ENCODE results near the gene SLC25A29. TPM values are rescaled to one million over a fixed set of nuclear protein-coding genes. Genes with fewer than 3 reads are reported as not detected.

SLC25A29 gene
- total RNA-seq, 1 experiment from 2014 or later, result 179 TPM

- TF ChIP-seq ZNF512 (CRISPR knock-in tag; IDR thresholded peaks at IDR 0.05; ENCODE audit: borderline replicate concordance) (no peak), CBFB (CRISPR knock-in tag; IDR thresholded peaks at IDR 0.05; ENCODE audit: low read depth) (no peak), NFYB (CRISPR knock-in tag; conservative IDR thresholded peaks at IDR 0.05; ENCODE audit: low read depth) (no peak), NFE2L1 (CRISPR knock-in tag; IDR thresholded peaks at IDR 0.05) (no peak), HMGA2 (CRISPR knock-in tag; IDR thresholded peaks at IDR 0.05) (no peak), ZNF138 (CRISPR knock-in tag; conservative IDR thresholded peaks at IDR 0.05) (no peak), GRHL2 (CRISPR knock-in tag; IDR thresholded peaks at IDR 0.05; ENCODE audit: insufficient replicate concordance, severe bottlenecking) (no peak), NR2C2 (CRISPR knock-in tag; IDR thresholded peaks at IDR 0.05) (no peak), ETV6 (CRISPR knock-in tag; IDR thresholded peaks at IDR 0.05) (no peak), ZNF396 (CRISPR knock-in tag; IDR thresholded peaks at IDR 0.05; ENCODE audit: borderline replicate concordance) (no peak), STAT6 (CRISPR knock-in tag; conservative IDR thresholded peaks at IDR 0.05; ENCODE audit: low read depth) (no peak), ZSCAN18 (CRISPR knock-in tag; IDR thresholded peaks at IDR 0.05) (no peak)
- TF ChIP-seq, protein P1, sequence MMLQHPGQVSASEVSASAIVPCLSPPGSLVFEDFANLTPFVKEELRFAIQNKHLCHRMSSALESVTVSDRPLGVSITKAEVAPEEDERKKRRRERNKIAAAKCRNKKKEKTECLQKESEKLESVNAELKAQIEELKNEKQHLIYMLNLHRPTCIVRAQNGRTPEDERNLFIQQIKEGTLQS (CRISPR knock-in tag; conservative IDR thresholded peaks at IDR 0.05), result no peak
Measured at GRCh38 chr14:100271247-100271939, 34.9 kb downstream of the SLC25A29 start (continued).

DNA sequence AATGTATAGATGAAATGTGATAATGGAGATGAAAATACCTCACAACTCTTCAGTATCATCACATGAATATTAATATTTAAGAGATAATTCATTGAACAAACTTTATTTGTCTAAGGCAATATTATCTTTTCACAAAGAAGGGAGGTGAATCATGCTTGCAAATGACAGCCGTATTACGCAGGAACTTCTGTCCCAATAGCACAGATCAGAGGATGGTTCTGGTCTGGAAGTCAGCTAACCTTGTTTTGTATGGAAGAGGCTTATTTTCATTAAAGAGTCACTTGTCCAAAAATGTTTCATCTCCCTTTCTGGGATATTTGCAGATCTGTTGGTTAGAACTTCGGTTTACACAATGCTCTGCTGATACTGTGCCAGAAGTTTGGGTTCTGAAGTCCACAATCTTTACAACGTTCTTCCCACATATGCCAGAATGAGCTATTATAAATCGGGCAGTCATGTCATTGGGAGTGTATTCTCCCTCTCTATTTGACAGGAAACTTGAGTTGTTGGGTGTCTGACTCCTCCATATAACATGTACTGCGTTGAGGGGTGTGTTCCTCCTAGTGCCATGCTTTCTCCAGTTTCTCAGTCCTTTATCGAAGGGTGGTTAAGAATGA is 37.5 kb downstream of the SLC25A29 start:
- ATAC-seq (no peak), DNase-seq (ENCODE audit: low spot score) (no peak)
- POLR2A ChIA-PET, result no interaction called here
- no peak for TF ChIP-seq ZNF416 (CRISPR knock-in tag; IDR thresholded peaks at IDR 0.05)
- TF ChIP-seq, protein P2, sequence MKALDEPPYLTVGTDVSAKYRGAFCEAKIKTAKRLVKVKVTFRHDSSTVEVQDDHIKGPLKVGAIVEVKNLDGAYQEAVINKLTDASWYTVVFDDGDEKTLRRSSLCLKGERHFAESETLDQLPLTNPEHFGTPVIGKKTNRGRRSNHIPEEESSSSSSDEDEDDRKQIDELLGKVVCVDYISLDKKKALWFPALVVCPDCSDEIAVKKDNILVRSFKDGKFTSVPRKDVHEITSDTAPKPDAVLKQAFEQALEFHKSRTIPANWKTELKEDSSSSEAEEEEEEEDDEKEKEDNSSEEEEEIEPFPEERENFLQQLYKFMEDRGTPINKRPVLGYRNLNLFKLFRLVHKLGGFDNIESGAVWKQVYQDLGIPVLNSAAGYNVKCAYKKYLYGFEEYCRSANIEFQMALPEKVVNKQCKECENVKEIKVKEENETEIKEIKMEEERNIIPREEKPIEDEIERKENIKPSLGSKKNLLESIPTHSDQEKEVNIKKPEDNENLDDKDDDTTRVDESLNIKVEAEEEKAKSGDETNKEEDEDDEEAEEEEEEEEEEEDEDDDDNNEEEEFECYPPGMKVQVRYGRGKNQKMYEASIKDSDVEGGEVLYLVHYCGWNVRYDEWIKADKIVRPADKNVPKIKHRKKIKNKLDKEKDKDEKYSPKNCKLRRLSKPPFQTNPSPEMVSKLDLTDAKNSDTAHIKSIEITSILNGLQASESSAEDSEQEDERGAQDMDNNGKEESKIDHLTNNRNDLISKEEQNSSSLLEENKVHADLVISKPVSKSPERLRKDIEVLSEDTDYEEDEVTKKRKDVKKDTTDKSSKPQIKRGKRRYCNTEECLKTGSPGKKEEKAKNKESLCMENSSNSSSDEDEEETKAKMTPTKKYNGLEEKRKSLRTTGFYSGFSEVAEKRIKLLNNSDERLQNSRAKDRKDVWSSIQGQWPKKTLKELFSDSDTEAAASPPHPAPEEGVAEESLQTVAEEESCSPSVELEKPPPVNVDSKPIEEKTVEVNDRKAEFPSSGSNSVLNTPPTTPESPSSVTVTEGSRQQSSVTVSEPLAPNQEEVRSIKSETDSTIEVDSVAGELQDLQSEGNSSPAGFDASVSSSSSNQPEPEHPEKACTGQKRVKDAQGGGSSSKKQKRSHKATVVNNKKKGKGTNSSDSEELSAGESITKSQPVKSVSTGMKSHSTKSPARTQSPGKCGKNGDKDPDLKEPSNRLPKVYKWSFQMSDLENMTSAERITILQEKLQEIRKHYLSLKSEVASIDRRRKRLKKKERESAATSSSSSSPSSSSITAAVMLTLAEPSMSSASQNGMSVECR (CRISPR knock-in tag; IDR thresholded peaks at IDR 0.05; ENCODE audit: borderline replicate concordance), result no peak
- TF ChIP-seq ZNF396 (CRISPR knock-in tag; IDR thresholded peaks at IDR 0.05; ENCODE audit: borderline replicate concordance), result no peak
- TF ChIP-seq SOX15 (CRISPR knock-in tag; IDR thresholded peaks at IDR 0.05), result no peak
- CTCF ChIA-PET, result interaction anchor here (0.8 to 1.6 kb wide), 2 partner anchors 22 to 111 kb away, joined by 3 to 11 read pairs; no protein-coding TSS in a partner anchor
- no peaks in the 10 kb centered on the region for H3K27me3 Mint-ChIP-seq (ENCODE audit: low read depth)
- H3K9me3 Mint-ChIP-seq, result no peaks in the 10 kb centered on the region
- peaks cover 43% of the 10 kb centered on the region for H3K4me1 Mint-ChIP-seq
- H3K36me3 Mint-ChIP-seq, result peaks cover 12% of the 10 kb centered on the region
- H3K27ac Mint-ChIP-seq, result peak overlapping the region; percentile 32
- H3K4me3 Mint-ChIP-seq, result no peak overlapping the region
